GM19467 (cell line): Measurements from ENCODE around the gene TTC1.
"Not testable (repeated sequence)": the region's sequence is repeated elsewhere in the genome, so short reads cannot be mapped to it uniquely, and the experiment has no call there.

ENCODE experiments used
- ATAC-seq: cut with Tn5 transposase; IDR thresholded peaks from one replicate; pipeline ENCODE4 v1.9.1; 2021; ENCODE audit warnings: mild to moderate bottlenecking, moderate library complexity; ENCODE audit not compliant: unreplicated experiment

Gene TTC1

DNA sequence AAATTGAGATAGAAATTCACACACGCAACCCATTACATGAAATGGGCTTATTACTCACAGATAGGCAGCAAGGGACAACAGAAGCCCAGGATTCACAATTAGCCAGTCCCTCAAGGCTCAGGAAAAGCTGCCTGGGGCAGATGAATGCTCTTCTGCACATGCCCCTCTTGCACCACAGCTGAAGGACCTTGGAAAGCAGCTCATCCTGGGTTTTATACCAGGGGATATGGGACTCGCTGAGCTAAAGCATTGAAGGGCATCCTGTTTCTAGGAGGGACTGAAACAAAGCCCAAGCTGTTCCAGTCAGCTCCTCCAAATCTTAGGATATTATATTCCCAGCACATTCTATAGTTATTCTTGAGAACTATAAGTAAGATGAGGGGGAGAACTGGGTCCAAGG lies 15.7 kb upstream of the TTC1 start:
- ATAC-seq: no peak

DNA sequence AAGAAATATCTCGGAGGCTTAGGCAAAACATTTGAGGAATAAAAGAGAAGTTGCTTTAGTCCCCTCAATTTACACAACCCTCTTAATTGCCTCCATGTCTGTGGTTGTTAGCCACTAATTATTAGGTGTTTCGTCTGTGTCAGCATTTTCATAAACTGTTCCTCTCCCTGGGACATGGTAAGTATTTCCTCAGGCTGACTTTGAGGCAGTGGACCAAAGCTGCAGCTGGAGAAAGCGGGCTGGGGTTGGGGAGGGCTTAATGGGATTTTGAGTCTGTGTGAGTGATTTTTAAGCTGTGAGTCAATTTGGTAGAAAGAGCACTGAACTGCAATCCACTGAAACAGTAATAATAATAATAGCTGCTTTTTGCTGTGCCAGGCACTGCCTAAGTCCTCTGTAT lies 13.0 kb upstream of the TTC1 start:
- no peak for ATAC-seq

DNA sequence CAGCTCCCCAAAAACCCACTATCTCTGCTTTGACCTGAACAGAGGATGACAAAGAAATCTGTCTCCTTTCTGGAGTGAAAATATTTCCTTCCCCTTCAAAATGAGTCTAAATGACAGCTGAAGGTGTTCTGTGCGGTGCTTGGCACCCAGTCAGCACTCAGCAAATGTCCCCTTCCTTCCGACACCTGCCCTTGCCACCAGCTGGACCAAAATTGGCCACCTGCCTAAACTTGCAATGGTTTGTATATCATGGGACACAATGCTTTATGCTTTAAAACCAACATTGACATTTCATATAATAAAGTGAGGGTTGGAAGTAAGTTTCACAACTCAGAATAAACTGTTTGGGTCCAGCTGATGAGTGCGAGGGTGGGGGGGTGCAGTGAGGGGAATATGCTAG lies 7.5 kb upstream of the TTC1 start:
- ATAC-seq: no peak

DNA sequence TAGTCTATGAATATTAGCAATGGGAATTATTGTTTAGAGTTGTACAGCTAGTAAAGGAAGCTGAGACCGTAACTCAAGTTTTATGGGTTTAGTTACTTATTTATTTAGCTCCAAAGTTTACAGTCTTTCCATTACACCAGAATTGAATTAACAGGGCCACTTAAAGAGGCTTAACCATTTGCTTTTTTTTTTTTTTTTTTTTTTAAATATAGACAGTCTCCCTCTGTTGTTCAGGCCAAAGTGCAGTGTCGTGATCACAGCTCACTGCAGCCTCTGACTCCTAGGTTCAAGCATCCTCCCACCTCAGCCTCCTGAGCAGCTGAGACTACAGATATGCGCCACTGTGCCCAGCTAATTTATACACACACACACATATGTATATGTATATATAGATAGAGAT lies 1.4 kb upstream of the TTC1 start:
- no peak for ATAC-seq

DNA sequence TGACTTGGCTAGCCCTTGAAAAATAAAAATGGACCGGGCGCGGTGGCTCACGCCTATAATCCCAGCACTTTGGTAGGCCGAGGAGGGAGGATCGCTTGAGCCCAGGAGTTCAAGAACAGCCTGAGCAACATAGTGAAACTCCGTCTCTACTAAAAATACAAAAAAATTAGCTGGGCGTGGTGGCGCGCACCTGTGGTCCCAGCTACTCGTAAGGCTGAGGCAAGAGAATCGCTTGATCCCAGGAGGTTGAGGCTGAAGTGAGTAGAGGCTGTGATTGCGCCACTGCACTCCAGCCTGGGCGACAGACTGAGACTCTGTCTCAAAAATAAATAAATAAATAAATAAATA lies 436 bp upstream of the TTC1 start:
- ATAC-seq: not testable (repeated sequence)

DNA sequence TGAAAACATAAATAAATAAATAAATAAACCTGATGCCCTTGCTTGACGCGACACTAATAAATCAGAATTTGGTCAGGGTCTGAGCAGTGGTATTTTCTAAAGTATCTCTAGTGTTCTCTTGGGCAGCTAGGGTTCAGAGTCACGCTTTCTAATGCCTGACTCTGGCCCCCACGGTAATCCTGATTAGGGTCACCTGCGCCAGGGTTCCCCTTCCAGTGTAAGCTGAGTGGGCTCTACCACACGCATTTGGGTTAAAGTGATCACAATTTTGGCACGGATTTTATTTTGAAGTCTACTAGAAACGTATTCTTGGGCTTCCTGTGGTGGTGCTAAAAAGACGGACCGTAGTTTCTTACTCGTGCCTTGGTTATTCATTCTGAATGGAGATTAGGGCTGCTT lies 651 bp downstream of the TTC1 start:
- no peak for ATAC-seq

DNA sequence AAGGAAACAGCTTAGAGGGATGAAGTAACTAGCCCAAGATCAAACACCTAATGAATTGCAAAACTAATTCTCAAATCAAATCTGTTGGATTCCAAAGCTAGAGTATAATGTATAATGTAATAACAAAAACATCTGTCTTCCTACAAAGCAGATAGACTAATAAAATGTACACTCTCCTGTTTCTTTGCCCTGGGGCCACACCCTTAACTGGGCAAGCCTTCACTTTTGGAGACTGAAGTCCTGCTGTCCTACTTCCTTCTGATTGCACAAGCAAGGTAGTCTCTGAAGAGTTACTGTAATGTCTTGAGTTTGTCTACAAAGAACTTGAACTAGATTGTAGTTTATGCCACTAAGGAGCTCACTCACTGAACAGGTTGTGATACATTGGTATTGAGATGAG lies 2.5 kb downstream of the TTC1 start:
- no peak for ATAC-seq

DNA sequence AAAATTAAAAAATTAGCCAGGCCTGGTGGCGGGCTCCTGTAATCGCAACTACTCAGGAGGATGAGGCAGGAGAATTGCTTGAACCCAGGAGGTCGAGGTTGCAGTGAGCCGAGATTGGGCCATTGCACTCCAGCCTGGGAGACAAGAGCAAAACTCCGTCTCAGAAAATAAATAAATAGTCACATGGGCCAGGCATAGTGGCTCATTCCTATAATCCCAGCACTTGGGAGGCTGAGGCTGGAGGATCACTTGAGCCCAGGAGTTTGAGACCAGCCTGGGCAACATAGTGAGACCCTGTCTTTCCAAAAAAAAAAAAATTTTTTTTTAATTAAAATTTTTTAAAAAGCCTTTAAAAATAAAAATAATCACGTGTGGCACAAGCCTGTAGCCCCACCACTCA lies 5.3 kb downstream of the TTC1 start:
- ATAC-seq: not testable (repeated sequence)

DNA sequence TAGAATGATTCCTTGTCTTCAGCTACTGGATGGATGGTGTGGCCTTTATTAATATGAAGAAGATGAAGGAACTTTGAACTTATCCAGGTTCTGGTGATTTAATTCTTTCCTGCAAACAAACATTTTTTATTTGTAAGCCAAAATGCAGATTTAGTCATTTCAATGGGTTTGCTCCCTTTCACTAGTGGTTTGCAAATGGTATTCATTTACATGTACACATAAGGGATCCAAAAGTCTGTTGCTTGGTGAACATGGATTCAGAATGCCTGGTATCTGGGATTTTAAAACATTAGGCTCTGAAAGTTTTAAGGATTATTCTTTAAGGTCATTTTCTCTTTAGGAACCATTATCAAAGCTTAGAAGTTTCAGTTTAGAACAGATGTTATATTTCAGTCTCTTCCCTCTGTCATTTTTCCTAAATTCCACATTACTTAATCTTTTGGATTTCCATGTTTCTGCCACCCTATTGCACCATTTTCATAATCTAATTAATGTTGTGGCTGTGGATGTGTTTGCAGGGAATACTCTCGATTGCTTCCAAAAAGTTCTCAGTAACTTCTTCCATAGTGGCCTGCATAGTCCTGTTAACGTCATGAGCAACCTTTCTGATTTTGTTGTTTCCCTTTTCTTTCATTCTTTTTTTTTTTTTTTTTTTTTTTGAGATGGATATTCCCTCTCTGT lies 10.1 kb downstream of the TTC1 start:
- ATAC-seq: no peak

DNA sequence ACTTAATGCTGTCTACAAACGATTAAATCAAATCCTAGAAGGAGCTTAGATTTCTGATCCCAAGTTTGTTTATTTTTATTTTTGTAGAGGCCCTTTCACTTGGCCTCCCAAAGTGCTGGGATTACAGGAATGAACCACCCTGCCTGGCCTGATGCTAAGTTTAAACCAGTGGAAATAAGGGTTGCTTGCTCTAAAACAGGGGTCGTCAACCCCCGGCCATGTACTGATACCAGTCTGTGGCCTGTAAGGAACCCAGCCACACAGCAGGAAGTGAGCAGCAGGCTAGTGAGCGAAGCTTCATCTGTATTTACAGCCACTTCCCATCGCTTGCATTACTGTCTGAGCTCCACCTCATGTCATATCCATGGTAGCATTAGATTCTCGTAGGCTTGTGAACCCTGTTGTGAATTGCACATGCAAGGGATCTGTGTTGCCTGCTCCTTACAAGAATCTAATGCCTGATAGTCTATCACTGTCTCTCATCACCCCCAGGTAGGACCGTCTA lies 11.4 kb downstream of the TTC1 start:
- ATAC-seq: no peak

DNA sequence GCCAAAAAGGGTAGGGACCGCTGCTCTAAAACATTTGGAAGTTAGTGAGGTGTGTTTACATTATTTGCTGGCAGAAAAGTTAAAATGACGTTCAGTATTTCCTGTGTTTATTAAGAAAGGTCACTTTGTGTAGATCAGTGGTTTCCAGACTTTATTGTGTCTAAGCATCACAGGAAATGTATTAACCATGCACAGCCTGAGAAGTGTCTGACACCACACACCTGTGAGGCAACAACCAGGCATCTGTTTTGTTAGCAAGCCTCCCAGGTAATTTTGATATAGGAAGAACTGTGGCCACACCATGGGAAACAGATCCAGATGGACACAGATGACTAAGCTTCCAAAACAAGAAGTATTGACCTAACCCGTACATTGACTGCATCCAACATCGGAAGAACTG lies 12.0 kb downstream of the TTC1 start:
- ATAC-seq: no peak

DNA sequence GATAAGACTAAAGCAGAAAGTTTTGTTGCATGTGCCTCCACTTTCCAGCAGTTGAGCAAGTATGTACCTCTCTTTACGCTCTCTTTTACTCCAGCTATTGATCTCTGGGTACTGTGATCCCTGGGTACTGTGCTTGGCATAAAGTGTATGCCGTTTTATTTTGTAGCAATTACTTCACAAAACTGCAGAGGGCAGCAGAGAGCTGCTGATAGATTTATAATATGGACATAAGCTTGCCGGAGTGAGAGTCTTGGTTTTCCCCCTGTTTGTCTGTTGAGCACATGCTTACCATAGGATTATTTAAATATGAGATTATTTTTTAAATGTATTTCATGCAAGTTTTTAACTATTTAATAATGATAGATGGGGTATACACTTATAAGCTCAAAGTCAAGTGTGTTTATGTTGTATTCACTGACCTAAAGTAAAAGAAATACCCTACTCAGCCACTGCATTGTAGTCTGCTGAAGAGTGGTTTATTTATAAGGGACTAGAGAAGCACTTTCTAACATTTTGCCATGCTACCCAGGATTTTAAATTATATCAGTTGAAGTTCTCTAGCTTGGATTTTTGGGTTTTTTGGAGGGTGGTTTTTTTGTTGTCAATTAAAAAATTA lies 13.0 kb downstream of the TTC1 start:
- ATAC-seq: peak; percentile 90

DNA sequence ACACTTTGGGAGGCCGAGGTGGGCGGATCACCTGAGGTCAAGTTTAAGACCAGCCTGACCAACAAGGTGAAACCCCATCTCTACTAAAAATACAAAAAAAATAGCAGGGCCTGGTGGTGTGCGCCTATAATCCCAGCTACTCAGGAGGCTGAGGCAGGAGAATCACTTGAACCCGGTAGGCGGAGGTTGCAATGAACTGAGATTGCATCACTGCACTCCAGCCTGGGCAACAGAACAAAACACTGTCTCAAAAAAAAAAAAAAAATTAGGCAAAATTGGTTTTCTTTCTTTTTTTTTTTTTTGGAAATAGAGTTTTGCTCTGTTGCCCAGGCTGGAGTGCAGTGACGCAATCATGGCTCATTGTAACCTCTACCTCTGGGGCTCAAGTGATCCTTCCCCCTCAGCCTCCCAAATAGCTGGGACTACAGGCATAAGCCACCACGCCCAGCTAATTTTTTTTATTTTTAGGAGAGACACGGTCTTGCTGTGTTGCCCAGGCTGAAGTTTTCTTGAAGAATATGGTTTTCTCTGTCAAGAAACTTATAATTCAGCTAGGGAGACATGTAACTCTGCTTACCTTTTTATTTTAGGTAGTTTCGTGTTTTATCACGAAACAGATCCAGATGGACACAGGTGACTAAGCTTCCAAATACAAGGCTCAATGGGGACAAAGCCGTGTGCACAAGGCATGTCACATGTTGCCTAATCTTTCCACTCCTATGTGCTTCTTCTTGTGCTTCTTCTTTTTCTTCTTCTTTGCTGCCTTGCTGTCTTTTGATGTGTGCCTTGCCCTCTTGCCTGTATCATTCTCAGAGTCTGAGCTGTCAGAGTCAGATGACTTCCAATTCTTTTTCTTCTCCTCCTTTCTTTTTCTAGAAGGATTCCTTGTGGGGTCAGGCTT lies 14.3 kb downstream of the TTC1 start:
- ATAC-seq: no peak

DNA sequence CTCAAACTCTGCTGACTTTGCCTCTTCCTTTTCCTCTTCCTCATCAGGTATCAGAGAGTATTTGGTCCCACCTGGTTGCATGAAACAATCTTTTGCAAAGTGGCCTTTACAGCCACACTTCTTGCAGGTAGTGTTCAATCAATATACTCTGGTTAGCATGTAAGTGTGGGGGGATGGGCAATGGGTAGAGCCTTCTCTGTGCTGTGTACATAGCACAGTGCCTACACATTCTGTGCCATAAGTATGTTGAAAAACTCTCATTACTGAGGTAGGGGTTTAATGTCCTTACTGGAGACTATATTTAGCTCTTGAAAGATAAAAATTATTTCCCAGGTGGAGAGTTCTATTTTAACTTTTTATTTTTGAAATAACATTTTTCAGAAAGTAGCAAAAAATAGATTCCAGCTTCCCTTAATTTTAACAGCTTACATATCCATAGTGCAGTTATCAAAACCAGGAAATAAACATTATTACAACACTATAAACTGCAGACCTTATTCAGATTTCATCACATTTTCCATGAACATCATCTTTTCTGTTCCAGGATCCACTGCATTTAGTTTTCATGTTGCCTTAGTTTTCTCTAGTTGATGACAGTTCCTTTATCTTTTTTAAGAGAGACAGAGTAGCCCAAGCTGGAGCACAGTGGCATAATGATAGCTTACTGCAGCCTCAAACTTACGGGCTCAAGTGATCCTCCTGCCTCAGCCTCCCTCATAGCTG lies 15.1 kb downstream of the TTC1 start:
- no peak for ATAC-seq

DNA sequence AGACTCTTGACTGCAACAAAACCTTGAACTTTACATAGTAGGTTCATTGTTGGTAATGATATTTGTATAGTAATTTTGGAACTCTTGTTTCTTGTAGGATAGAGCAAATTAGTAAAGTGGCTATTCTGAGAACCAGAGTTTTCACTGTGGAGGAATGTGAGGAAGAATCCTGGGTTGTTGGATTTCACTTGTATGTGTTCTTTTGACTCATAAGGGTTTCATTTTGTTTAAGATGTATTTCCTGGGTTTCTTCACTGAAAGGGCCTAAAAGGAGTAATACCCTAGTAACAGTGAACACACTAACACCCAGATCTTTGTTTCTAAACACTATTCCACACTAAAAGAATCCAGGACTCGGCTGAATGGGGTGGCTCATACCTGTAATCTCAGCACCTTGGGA lies 20.1 kb downstream of the TTC1 start:
- ATAC-seq: no peak

DNA sequence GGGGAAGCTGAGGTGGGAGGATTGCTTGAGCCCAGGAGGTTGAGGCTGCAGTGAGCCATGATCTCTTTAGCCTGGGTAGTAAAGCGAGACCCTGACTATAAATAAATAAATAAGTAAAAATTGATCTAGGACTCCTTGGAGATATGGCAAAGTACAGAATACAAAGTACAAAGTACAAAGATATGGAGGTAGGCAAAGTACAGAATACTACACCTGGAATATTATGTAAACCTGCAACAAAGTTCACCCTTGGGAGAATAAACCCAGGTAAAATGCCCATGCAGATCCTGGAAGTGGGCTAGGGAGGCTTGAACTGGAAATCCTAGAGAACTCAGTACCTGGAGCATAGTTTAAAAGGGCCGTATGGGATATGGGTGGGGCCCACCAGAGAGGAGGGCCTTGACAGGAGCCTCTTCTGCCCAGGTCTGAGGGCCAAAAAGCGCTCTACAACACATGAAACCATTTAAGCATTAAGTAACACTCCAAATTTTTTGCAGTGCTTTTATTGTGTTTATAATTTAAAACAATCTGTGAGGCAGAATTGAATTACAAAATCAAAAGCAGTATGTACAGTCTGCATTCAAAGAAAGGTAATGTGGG lies 20.7 kb downstream of the TTC1 start:
- no peak for ATAC-seq

DNA sequence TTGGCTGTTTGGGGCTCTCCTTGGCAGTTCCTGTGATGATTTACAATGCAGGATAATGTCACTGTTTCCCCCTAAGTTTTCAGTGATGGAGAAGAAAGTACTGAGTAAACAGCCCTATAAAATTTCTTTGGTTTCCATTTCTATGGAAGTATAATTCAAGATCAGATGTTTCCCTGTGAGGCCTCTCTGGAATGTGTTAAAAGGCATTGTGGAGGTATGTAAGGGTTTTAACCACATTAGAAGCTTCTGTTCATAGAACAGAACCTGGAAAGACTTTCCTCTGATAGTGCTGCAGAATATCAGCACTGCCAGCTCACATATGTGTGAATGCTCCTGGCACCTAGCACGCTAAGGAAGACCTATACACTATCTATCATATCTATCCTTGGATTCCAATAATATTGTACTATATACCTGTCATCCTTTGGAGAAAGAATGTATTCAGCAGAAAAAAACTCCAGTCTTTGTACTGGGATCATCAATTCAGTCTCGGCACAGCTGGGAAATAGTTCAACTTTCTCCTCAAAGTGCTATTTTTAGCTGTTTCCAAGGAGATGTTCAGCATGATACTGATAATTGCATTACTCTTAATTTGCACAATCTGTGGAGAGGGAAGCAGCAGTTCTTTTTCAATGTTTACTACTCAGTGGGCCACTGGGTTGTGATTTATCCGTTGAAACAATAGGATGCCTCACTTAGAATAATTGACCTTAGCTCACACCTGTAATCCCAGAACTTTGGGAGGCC lies 21.9 kb downstream of the TTC1 start:
- ATAC-seq: no peak

DNA sequence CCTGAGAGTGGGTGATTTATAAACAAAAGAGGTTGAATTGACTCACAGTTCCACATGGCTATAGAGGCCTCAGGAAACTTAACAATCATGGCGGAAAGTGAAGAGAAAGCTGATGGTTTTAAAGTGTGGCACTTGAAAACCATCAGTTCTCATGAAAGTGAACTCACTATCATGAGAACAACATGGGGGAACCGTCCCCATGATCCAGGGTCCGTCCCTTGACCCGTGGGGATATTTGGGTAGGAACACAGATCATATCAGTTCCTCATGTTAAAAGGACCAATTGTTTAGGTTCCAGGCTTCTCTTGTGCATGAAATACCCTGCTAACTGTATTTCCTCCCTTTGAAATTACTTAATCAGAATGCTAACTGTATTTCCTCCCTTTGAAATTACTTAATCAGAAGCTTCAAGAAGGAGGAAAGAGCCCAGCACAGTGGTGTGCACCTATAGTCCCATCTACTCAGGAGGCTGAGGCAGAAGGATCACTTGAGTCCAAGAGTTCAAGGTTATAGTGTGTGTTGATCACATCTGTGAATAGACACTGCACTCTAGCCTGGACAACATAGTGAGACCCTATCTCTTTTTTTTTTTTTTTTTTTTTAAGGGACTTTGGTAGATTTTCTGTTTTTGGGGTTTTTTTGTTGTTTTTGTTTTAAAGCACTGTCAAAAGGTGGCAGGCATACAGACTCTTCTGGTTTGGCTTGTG lies 24.8 kb downstream of the TTC1 start:
- ATAC-seq: no peak

DNA sequence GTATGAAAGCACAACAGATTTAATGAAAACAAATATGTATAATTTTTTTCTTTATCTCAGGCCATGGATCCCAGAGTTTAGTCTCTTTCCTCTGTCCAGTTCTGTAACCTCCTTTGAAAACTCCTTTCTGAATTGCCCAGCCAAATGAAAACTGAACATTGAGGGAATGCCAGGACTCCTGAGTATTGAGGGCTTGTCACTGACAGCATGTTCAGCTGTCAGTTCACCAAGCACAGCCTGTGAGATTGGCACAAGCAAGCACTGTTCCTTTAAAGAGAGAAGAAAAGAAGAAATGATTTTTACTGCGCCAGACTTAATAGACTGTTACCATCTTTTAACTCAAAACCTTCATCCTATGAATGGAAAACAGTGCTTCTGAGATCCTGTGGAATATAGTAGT lies 27.3 kb downstream of the TTC1 start:
- ATAC-seq: no peak

DNA sequence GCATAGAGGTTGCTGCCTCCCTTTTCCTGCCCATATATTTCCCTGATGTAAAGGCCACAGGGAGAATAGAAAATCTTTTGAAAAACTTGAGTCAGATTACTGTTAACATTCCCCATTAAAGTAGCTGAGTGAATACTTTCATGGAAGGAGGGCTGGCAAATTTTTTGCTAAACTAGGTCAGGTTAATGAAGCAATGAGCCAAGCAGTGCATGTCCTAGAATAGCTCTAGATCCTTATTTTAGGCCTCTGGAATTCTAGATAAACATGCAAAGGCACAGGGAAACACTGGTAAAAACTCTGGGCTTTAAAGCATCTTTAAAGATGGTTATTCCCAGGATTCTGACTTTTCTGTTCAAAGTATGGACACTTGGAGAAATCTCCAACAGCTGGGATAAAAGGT lies 27.9 kb downstream of the TTC1 start:
- ATAC-seq: no peak
